Stimulated activated naive CD8-positive, alpha-beta T cell treated with anti-CD3 and anti-CD28 coated beads, Interleukin-15, Interleukin-2, amounts not matched to agents 100 ng/mL and 50 ng/mL, for 24 hours (primary cell): ENCODE measurements around the gene BMI1.
A peak's percentile ranks its signal among the peaks of the same experiment; 100 is the strongest.

ENCODE experiments used
- H3K27ac Mint-ChIP-seq: one replicate; pipeline ENCODE4 v1.8.0; 2021; ENCODE audit warnings: mild to moderate bottlenecking, mixed read lengths
- H3K27me3 Mint-ChIP-seq: one replicate; pipeline ENCODE4 v1.8.0; 2021; ENCODE audit warnings: mixed read lengths
- H3K36me3 Mint-ChIP-seq: one replicate; pipeline ENCODE4 v1.8.0; 2021; ENCODE audit warnings: low read depth, mixed read lengths
- H3K4me1 Mint-ChIP-seq: one replicate; pipeline ENCODE4 v1.8.0; 2021; ENCODE audit warnings: low read depth, mixed read lengths
- H3K4me3 Mint-ChIP-seq: one replicate; pipeline ENCODE4 v1.8.0; 2021; ENCODE audit warnings: mild to moderate bottlenecking, mixed read lengths
- H3K9me3 Mint-ChIP-seq: one replicate; pipeline ENCODE4 v1.8.0; 2021; ENCODE audit warnings: mixed read lengths

The BMI1 gene

GRCh38 chr10:22315455-22316285, 5.2 kb upstream of the BMI1 start:
- Mint-ChIP-seq H3K4me1 (peaks cover 47% of the 10 kb centered on the region), H3K27ac (peak overlapping the region; percentile 93), H3K36me3 (peaks cover 6% of the 10 kb centered on the region)

GRCh38 chr10:22316286-22317075, 4.4 kb upstream of the BMI1 start, which contains the start of gene COMMD3:
TSS of gene COMMD3 (plus strand) at chr10:22316388. CDS start at chr10:22316418, 30 bp downstream.
- H3K9me3 Mint-ChIP-seq, result no peaks in the 10 kb centered on the region
- peaks cover 47% of the 10 kb centered on the region for H3K4me1 Mint-ChIP-seq
- H3K27ac Mint-ChIP-seq, result peak within 1 kb of the TSS; percentile 93
- peaks cover 6% of the 10 kb centered on the region for H3K36me3 Mint-ChIP-seq
- peak within 1 kb of the TSS; percentile 90 for H3K4me3 Mint-ChIP-seq
- peaks cover 41% of the 10 kb centered on the region for H3K27me3 Mint-ChIP-seq

More at GRCh38 chr10:22315455-22316285, 5.2 kb upstream of the BMI1 start:
- Mint-ChIP-seq H3K27me3 (peaks cover 41% of the 10 kb centered on the region), H3K9me3 (no peaks in the 10 kb centered on the region), H3K4me3 (peak overlapping the region; percentile 90)

DNA sequence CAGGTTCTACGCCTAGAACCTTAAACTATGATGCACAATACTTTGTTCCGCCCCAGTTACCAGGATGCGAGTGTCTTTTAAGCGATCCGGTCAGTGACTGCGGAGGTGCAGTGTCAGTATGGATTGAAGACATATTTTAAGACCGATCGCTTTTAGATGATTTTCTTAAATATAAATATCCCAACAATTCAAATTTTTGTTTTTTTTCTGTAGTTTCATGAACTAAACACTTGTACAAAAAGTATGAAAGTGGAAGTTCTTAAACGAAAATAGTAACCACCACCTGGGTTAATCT, 3.9 kb upstream of the BMI1 start:
- Mint-ChIP-seq H3K4me3 (peak overlapping the region; percentile 90), H3K36me3 (peaks cover 6% of the 10 kb centered on the region), H3K27ac (peak overlapping the region; percentile 88), H3K4me1 (peaks cover 47% of the 10 kb centered on the region), H3K9me3 (no peaks in the 10 kb centered on the region), H3K27me3 (peaks cover 37% of the 10 kb centered on the region)

GRCh38 chr10:22317771-22318565, 2.9 kb upstream of the BMI1 start:
- Mint-ChIP-seq H3K36me3 (peaks cover 11% of the 10 kb centered on the region), H3K27ac (peak overlapping the region; percentile 31), H3K9me3 (no peaks in the 10 kb centered on the region)

GRCh38 chr10:22318772-22319171, 2.1 kb upstream of the BMI1 start:
- no peak overlapping the region for H3K27ac Mint-ChIP-seq
- H3K36me3 Mint-ChIP-seq, result peaks cover 11% of the 10 kb centered on the region
- peaks cover 63% of the 10 kb centered on the region for H3K4me1 Mint-ChIP-seq
- H3K27me3 Mint-ChIP-seq, result peaks cover 50% of the 10 kb centered on the region
- peak overlapping the region; percentile 49 for H3K4me3 Mint-ChIP-seq
- H3K9me3 Mint-ChIP-seq, result no peaks in the 10 kb centered on the region

More at GRCh38 chr10:22317771-22318565, 2.9 kb upstream of the BMI1 start:
- Mint-ChIP-seq H3K4me1 (peaks cover 55% of the 10 kb centered on the region), H3K4me3 (peak overlapping the region; percentile 90), H3K27me3 (peaks cover 45% of the 10 kb centered on the region)

DNA sequence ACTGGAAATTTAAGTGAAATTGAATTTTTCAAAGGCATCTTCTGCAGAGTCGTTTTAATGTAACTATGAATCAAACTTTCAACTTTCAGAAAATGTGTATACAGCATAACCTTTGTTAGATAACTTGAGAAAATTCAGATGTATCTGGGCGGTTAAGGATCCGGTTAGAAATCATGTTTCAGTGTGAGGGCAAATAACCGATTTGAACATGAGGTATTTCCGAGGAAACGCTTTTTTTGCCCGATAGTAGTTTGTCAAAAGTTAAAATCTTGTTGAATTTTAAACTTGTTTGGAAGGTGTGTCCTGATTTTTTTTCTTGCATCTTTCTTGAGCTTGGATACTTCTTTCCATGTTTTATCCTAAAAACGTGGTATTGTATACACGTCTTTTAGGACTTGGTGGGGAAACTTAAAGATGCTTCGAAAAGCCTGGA, 1.3 kb upstream of the BMI1 start:
- Mint-ChIP-seq H3K4me3 (peak overlapping the region; percentile 86), H3K27me3 (peaks cover 57% of the 10 kb centered on the region), H3K9me3 (no peaks in the 10 kb centered on the region), H3K4me1 (peaks cover 71% of the 10 kb centered on the region), H3K27ac (peak overlapping the region; percentile 91), H3K36me3 (peaks cover 11% of the 10 kb centered on the region)

GRCh38 chr10:22319980-22320558, 830 bp upstream of the BMI1 start:
- peaks cover 14% of the 10 kb centered on the region for H3K36me3 Mint-ChIP-seq
- peaks cover 58% of the 10 kb centered on the region for H3K27me3 Mint-ChIP-seq
- H3K4me3 Mint-ChIP-seq, result peak overlapping the region; percentile 86
- H3K4me1 Mint-ChIP-seq, result peaks cover 71% of the 10 kb centered on the region
- H3K9me3 Mint-ChIP-seq, result no peaks in the 10 kb centered on the region
- peak overlapping the region; percentile 91 for H3K27ac Mint-ChIP-seq

- H3K27me3 Mint-ChIP-seq, result peaks cover 56% of the 10 kb centered on the region
- H3K4me1 Mint-ChIP-seq, result peaks cover 70% of the 10 kb centered on the region
- H3K27ac Mint-ChIP-seq, result peak overlapping the region; percentile 88
- H3K9me3 Mint-ChIP-seq, result no peaks in the 10 kb centered on the region
- peak overlapping the region; percentile 83 for H3K4me3 Mint-ChIP-seq
- H3K36me3 Mint-ChIP-seq, result peaks cover 20% of the 10 kb centered on the region
These were observed 441 bp downstream of the BMI1 start for GRCh38 chr10:22321156-22321923.

- Mint-ChIP-seq H3K27ac (peak overlapping the region; percentile 92), H3K27me3 (peaks cover 57% of the 10 kb centered on the region), H3K36me3 (peaks cover 27% of the 10 kb centered on the region), H3K9me3 (no peaks in the 10 kb centered on the region), H3K4me1 (peaks cover 71% of the 10 kb centered on the region), H3K4me3 (peak overlapping the region; percentile 94)
These were observed 1.2 kb downstream of the BMI1 start for GRCh38 chr10:22321924-22322640.

GRCh38 chr10:22322641-22323160, 1.8 kb downstream of the BMI1 start:
- Mint-ChIP-seq H3K36me3 (peaks cover 32% of the 10 kb centered on the region), H3K27me3 (peaks cover 60% of the 10 kb centered on the region), H3K9me3 (no peaks in the 10 kb centered on the region), H3K27ac (peak overlapping the region; percentile 92), H3K4me3 (peak overlapping the region; percentile 94), H3K4me1 (peaks cover 66% of the 10 kb centered on the region)

GRCh38 chr10:22323538-22324305, 2.8 kb downstream of the BMI1 start:
- H3K36me3 Mint-ChIP-seq, result peaks cover 30% of the 10 kb centered on the region
- H3K27ac Mint-ChIP-seq, result no peak overlapping the region
- H3K9me3 Mint-ChIP-seq, result no peaks in the 10 kb centered on the region
- peaks cover 56% of the 10 kb centered on the region for H3K4me1 Mint-ChIP-seq
- H3K4me3 Mint-ChIP-seq, result peak overlapping the region; percentile 94
- peaks cover 53% of the 10 kb centered on the region for H3K27me3 Mint-ChIP-seq

GRCh38 chr10:22324413-22324812, 3.5 kb downstream of the BMI1 start:
- H3K27ac Mint-ChIP-seq, result peak overlapping the region; percentile 76
- peaks cover 34% of the 10 kb centered on the region for H3K36me3 Mint-ChIP-seq
- H3K4me1 Mint-ChIP-seq, result peaks cover 50% of the 10 kb centered on the region
- peaks cover 46% of the 10 kb centered on the region for H3K27me3 Mint-ChIP-seq
- H3K4me3 Mint-ChIP-seq, result peak overlapping the region; percentile 94
- no peaks in the 10 kb centered on the region for H3K9me3 Mint-ChIP-seq
